ENCODE measurements around the gene GLT1D1.
"Not testable (repeated sequence)": the region's sequence is repeated elsewhere in the genome, so short reads cannot be mapped to it uniquely, and the experiment has no call there.

The GLT1D1 gene

DNA sequence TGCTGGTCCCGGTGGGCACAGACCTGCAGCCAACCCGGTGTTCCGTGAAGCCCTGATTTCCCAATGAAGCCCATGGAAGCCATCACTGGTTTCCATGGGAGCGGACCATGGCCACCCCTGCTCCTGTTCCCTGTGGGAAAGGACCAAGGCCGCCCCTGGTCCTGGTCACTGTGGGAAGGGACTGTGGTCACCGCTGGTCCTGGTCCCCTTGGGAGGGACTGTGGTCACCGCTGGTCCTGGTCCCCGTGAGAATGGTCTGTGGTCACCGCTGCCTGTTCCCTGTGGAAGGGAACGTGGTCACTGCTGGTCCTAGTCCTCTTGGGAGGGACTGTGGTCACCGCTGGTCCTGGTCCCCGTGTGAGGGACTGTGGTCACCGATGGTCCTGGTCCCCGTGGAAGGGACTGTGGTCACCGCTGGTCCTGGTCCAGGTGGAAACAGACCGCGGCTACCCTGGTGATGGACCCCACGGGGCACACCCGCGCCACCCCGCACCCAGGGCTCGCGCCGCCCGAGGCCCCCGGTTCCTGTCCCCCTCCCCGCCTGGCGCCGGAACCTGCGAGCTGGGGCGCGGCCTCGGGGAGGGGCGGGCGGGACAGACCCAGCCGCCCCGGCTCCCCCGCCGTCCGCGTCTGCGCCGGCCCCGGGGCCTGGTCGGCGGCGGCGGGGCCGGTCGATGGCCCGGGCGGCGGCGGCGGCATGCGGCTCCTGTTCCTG, at the start of gene GLT1D1:
GLT1D1 (plus strand) TSS at position 594 of the 715 bp plus-strand sequence; CDS start at position 698, 104 bp downstream.
- TF ChIP-seq, protein P1, sequence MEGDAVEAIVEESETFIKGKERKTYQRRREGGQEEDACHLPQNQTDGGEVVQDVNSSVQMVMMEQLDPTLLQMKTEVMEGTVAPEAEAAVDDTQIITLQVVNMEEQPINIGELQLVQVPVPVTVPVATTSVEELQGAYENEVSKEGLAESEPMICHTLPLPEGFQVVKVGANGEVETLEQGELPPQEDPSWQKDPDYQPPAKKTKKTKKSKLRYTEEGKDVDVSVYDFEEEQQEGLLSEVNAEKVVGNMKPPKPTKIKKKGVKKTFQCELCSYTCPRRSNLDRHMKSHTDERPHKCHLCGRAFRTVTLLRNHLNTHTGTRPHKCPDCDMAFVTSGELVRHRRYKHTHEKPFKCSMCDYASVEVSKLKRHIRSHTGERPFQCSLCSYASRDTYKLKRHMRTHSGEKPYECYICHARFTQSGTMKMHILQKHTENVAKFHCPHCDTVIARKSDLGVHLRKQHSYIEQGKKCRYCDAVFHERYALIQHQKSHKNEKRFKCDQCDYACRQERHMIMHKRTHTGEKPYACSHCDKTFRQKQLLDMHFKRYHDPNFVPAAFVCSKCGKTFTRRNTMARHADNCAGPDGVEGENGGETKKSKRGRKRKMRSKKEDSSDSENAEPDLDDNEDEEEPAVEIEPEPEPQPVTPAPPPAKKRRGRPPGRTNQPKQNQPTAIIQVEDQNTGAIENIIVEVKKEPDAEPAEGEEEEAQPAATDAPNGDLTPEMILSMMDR (IDR thresholded peaks at IDR 0.05; ENCODE audit: low read depth, low read length, missing control alignments): no peak
- no peak for DNase-seq (ENCODE audit: low read depth)
- H3K4me3 ChIP-seq (ENCODE audit: low read depth, low read length): peak within 1 kb of the TSS; percentile 50

DNA sequence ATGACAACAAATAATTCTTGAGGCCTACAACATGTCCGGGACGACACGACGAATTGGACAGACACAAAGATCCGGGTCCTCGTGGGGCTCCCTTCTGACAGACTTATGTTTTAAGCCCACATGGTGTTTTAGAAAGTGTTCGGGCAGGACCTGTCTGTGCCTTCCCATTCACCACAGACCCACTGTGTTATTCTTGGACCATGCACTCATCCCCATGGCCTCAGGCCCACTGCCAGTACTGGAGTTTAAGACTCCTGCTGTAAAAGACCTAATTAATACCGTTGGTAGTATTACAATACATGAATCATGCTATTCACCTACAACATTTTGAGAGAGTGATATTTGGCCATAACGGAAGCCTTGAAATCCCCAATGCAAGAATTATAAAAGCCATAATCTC, 49.5 kb upstream of the GLT1D1 start:
- DNase-seq (ENCODE audit: low read depth): no peak
- TF ChIP-seq, protein P1 (IDR thresholded peaks at IDR 0.05; ENCODE audit: low read depth, low read length, missing control alignments): no peak
- no peak overlapping the region for H3K4me3 ChIP-seq (ENCODE audit: low read depth, low read length)

DNA sequence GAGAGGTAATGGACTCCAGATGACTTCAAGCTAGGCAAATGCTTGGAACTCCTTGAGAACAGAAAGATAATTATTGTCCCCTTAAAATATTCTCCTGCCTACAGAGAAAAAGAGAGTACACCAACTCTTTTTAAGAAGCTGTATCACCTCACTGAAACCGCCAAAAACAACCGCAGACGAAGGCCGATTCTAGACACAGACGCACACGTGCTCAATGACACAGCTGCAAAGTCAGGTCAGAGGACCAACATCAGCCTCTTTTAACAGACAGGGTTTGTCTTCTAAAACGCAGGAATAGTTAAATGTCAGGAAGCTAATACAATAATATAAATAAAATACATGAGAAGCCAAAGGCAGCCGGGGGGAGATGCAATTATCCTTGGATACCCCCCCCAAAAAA, 48.5 kb upstream of the GLT1D1 start:
- no peak for DNase-seq (ENCODE audit: low read depth)
- TF ChIP-seq, protein P1 (IDR thresholded peaks at IDR 0.05; ENCODE audit: low read depth, low read length, missing control alignments): no peak
- H3K4me3 ChIP-seq (ENCODE audit: low read depth, low read length): no peak overlapping the region

DNA sequence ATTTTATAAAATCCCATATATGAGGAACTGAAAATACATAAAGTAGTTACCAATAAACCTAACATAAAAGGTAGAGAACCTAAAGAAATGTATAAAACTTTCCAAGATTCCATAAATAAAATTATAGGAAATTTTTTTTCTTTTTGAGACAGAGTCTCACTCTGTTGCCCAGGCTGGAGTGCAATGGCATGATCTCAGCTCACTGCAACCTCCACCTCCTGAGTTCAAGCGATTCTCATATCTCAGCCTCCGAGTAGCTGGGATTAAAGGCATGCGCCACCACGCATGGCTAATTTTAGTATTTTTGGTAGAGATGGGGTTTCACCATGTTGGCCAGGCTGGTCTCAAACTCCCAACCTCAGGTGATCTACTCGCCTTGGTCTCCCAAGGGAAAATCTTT, 47.9 kb upstream of the GLT1D1 start:
- DNase-seq (ENCODE audit: low read depth); H3K4me3 ChIP-seq (ENCODE audit: low read depth, low read length): not testable (repeated sequence)

DNA sequence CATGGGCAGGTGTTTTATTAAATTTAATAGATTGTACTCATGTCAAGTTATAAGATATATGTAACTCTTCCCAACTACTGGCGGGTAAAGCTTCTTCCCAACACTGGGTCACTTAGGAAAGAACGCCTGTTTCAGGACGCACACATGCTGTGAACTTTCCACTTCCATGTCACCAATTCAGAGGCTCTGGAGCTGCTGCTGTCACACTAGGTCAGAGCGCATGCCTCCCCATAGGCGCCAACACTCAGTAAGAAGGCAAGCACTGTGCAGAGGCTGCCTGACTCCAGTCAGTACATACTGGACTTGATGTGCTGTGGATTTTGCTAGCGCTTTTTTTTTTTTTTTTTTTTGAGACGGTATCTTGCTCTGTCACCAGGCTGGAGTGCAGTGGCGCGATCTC, 46.7 kb upstream of the GLT1D1 start:
- TF ChIP-seq, protein P1 (IDR thresholded peaks at IDR 0.05; ENCODE audit: low read depth, low read length, missing control alignments): no peak
- H3K4me3 ChIP-seq (ENCODE audit: low read depth, low read length): no peak overlapping the region
- no peak for DNase-seq (ENCODE audit: low read depth)

DNA sequence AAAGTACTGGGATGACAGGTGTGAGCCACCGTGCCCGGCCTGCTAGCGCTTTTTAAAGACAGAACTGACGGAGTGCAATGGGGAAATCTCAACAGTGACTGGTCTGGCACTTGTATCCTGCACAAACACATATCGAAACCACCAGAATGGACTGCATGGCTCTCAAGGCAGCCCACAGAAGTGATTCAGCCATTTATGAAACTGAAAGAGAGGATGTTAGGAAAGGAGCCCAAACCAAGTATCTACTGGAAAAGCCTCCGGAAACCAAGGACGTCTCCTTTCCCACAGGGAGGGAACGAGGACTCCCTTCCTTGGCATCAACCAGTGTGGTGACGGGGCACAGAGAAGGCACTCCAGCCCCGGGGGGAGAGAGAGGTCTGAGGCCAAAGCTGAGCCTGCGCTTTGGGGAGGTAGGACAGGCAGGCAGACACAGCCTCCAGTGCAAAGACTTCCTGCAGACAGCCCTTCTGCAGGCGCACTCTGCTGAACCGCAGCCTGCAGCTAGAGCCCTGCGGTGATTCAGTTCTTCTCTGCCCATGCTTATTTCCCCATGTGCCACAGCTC, 46.0 kb upstream of the GLT1D1 start:
- TF ChIP-seq, protein P1 (IDR thresholded peaks at IDR 0.05; ENCODE audit: low read depth, low read length, missing control alignments): no peak
- no peak overlapping the region for H3K4me3 ChIP-seq (ENCODE audit: low read depth, low read length)
- no peak for DNase-seq (ENCODE audit: low read depth)

DNA sequence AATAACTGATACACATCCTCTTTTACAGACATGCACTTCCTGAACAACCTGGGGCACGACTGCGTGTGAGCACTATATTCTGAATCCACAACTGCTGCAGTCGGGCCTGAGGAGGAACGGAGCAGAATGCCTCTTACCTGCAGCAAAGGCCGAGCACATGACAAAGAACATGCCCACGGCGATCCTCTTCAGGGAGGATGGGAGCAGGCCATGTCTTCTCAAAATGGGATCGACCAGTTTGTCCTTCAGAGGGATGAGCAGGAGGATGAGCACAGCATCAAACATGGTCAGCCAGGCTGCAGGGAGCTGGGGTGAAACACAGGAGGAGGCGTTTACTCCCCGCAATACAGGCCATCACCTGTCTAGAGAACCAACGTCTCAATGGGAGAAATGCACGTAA, 44.6 kb upstream of the GLT1D1 start:
- TF ChIP-seq, protein P1 (IDR thresholded peaks at IDR 0.05; ENCODE audit: low read depth, low read length, missing control alignments): no peak
- H3K4me3 ChIP-seq (ENCODE audit: low read depth, low read length): no peak overlapping the region
- no peak for DNase-seq (ENCODE audit: low read depth)
